HG02623 (cell line): ENCODE measurements around the gene TFCP2.
A peak's percentile ranks its signal among the peaks of the same experiment; 100 is the strongest.

Experiments used
- ATAC-seq: cut with Tn5 transposase; IDR thresholded peaks from one replicate; pipeline ENCODE4 v1.9.1; 2021; ENCODE audit warnings: moderate library complexity; ENCODE audit not compliant: unreplicated experiment

TFCP2 gene

GRCh38 chr12:51197736-51198567, 25.0 kb upstream of the TFCP2 start:
- ATAC-seq = no peak

GRCh38 chr12:51196547-51196946, 23.6 kb upstream of the TFCP2 start:
- no peak for ATAC-seq

- no peak for ATAC-seq
Observed at GRCh38 chr12:51195841-51196240, 22.9 kb upstream of the TFCP2 start.

GRCh38 chr12:51192284-51192671, 19.3 kb upstream of the TFCP2 start:
- no peak for ATAC-seq

GRCh38 chr12:51191516-51192283, 18.8 kb upstream of the TFCP2 start:
- ATAC-seq = no peak

- no peak for ATAC-seq
Observed at GRCh38 chr12:51190820-51191219, 17.9 kb upstream of the TFCP2 start.

- ATAC-seq = no peak
Observed at GRCh38 chr12:51189790-51190355, 16.9 kb upstream of the TFCP2 start.

GRCh38 chr12:51188359-51189051, 15.6 kb upstream of the TFCP2 start:
- ATAC-seq = peak; percentile 62

GRCh38 chr12:51187370-51187987, 14.5 kb upstream of the TFCP2 start:
- ATAC-seq = no peak

- no peak for ATAC-seq
Observed at GRCh38 chr12:51186465-51187085, 13.6 kb upstream of the TFCP2 start.

GRCh38 chr12:51185171-51185717, 12.3 kb upstream of the TFCP2 start:
- no peak for ATAC-seq

- no peak for ATAC-seq
Observed at GRCh38 chr12:51183816-51184215, 10.9 kb upstream of the TFCP2 start.

- no peak for ATAC-seq
Observed at GRCh38 chr12:51183349-51183748, 10.4 kb upstream of the TFCP2 start.

- ATAC-seq = no peak
Observed at GRCh38 chr12:51181558-51181957, 8.6 kb upstream of the TFCP2 start.

GRCh38 chr12:51177897-51178296, 5.0 kb upstream of the TFCP2 start:
- ATAC-seq = no peak

- ATAC-seq = no peak
Observed at GRCh38 chr12:51174501-51174900, 1.6 kb upstream of the TFCP2 start.

GRCh38 chr12:51171884-51172514, 936 bp downstream of the TFCP2 start:
- no peak for ATAC-seq

GRCh38 chr12:51163795-51164194, 9.1 kb downstream of the TFCP2 start:
- ATAC-seq = no peak

GRCh38 chr12:51162217-51162616, 10.7 kb downstream of the TFCP2 start:
- ATAC-seq = no peak
